SKM-1 treated with dmso at 0.1 percent for 144 hours (cell line): ENCODE data around the gene PCDHA1.
"Not testable (repeated sequence)": the region's sequence is repeated elsewhere in the genome, so short reads cannot be mapped to it uniquely, and the experiment has no call there.

Experiments used
- DNase-seq: peaks from one replicate; lab custom pipeline; 2025; ENCODE audit not compliant: unreplicated experiment; lab: John Stamatoyannopoulos, UW

The PCDHA1 gene

GRCh38 chr5:140849831-140850634 lies 64.1 kb downstream of the PCDHA1 start:
- not testable (repeated sequence) for DNase-seq

GRCh38 chr5:140855772-140856674 lies 70.1 kb downstream of the PCDHA1 start, which contains the start of gene PCDHA10:
Gene PCDHA10 (plus strand): TSS chr5:140855897. CDS start chr5:140856049, 152 bp downstream.
- no peak for DNase-seq

GRCh38 chr5:140857177-140857986 lies 71.4 kb downstream of the PCDHA1 start:
- DNase-seq, result no peak

GRCh38 chr5:140857987-140858240 lies 72.0 kb downstream of the PCDHA1 start:
- no peak for DNase-seq

- no peak for DNase-seq
Observed at GRCh38 chr5:140862441-140863295, 76.7 kb downstream of the PCDHA1 start.

GRCh38 chr5:140868721-140869554 lies 83.0 kb downstream of the PCDHA1 start, which contains the start of gene PCDHA11:
Gene PCDHA11 (plus strand): TSS chr5:140868957. CDS start chr5:140869104, 147 bp downstream.
- DNase-seq, result no peak

GRCh38 chr5:140869555-140869886 lies 83.6 kb downstream of the PCDHA1 start:
- no peak for DNase-seq

GRCh38 chr5:140870221-140871201 lies 84.6 kb downstream of the PCDHA1 start:
- no peak for DNase-seq

- DNase-seq, result no peak
Observed at GRCh38 chr5:140875085-140876065, 89.4 kb downstream of the PCDHA1 start, which contains the start of gene PCDHA12. Gene PCDHA12 (plus strand): TSS chr5:140875308. CDS start chr5:140875473, 165 bp downstream.

GRCh38 chr5:140876541-140877261 lies 90.8 kb downstream of the PCDHA1 start:
- DNase-seq, result not testable (repeated sequence)

GRCh38 chr5:140877262-140877581 lies 91.3 kb downstream of the PCDHA1 start:
- DNase-seq, result no peak

GRCh38 chr5:140881889-140882590 lies 96.1 kb downstream of the PCDHA1 start, which contains the start of gene PCDHA13:
Gene PCDHA13 (plus strand): TSS chr5:140882124. CDS start chr5:140882269, 145 bp downstream.
- no peak for DNase-seq

GRCh38 chr5:140882591-140882899 lies 96.6 kb downstream of the PCDHA1 start:
- DNase-seq, result no peak

- no peak for DNase-seq
Observed at GRCh38 chr5:140883373-140883772, 97.4 kb downstream of the PCDHA1 start.

- DNase-seq, result no peak
Observed at GRCh38 chr5:140883927-140884697, 98.2 kb downstream of the PCDHA1 start.
